Nephron progenitor cell (in vitro differentiated cells): ENCODE data around the gene PCDHGC3.
A peak's percentile ranks its signal among the peaks of the same experiment; 100 is the strongest.

Experiments
- DNase-seq: peaks from one replicate; pipeline ENCODE4 v3.0.0; 2021
- H3K27ac Mint-ChIP-seq: 2 replicates; pipeline ENCODE4 v1.8.0; 2021; ENCODE audit warnings: mild to moderate bottlenecking, moderate library complexity, mixed read lengths
- H3K27me3 Mint-ChIP-seq: 2 replicates; pipeline ENCODE4 v1.8.0; 2021; ENCODE audit warnings: mild to moderate bottlenecking, low read depth, mixed read lengths; ENCODE audit not compliant: poor library complexity
- H3K36me3 Mint-ChIP-seq: 2 replicates; pipeline ENCODE4 v1.8.0; 2021; ENCODE audit warnings: low read depth, mixed read lengths
- H3K4me1 Mint-ChIP-seq: 2 replicates; pipeline ENCODE4 v1.8.0; 2021; ENCODE audit warnings: mixed read lengths
- H3K4me3 Mint-ChIP-seq: 2 replicates; pipeline ENCODE4 v1.8.0; 2021; ENCODE audit warnings: mild to moderate bottlenecking, moderate library complexity, mixed read lengths
- H3K9me3 Mint-ChIP-seq: 2 replicates; pipeline ENCODE4 v1.8.0; 2021; ENCODE audit warnings: mild to moderate bottlenecking, moderate library complexity, mixed read lengths
- CTCF ChIP-seq: fragments of 200-600 bp; sonication (generic); IDR thresholded peaks from 2 replicates; pipeline ENCODE4 v1.5.0; 2021; ENCODE audit warnings: antibody characterized with exemption

Gene PCDHGC3

GRCh38 chr5:141518618-141519015 is 42.9 kb downstream of the PCDHGC3 start:
- Mint-ChIP-seq H3K27ac (peak overlapping the region; percentile 25), H3K27me3 (no peaks in the 10 kb centered on the region), H3K36me3 (peaks cover 74% of the 10 kb centered on the region), H3K9me3 (no peaks in the 10 kb centered on the region), H3K4me3 (no peak overlapping the region), H3K4me1 (peaks cover 96% of the 10 kb centered on the region)
- DNase-seq, result no peak
- no peak for TF ChIP-seq CTCF

GRCh38 chr5:141519605-141520565 is 44.1 kb downstream of the PCDHGC3 start:
- TF ChIP-seq CTCF, result no peak
- no peak overlapping the region for H3K4me3 Mint-ChIP-seq
- no peak overlapping the region for H3K27ac Mint-ChIP-seq
- H3K4me1 Mint-ChIP-seq, result peaks cover 96% of the 10 kb centered on the region
- peaks cover 3% of the 10 kb centered on the region for H3K27me3 Mint-ChIP-seq
- no peaks in the 10 kb centered on the region for H3K9me3 Mint-ChIP-seq
- DNase-seq, result no peak
- H3K36me3 Mint-ChIP-seq, result peaks cover 85% of the 10 kb centered on the region

GRCh38 chr5:141521244-141521781 is 45.5 kb downstream of the PCDHGC3 start:
- DNase-seq, result no peak
- no peaks in the 10 kb centered on the region for H3K9me3 Mint-ChIP-seq
- peak overlapping the region; percentile 96 for H3K27ac Mint-ChIP-seq
- H3K4me3 Mint-ChIP-seq, result peak overlapping the region; percentile 22
- no peak for TF ChIP-seq CTCF
- H3K4me1 Mint-ChIP-seq, result peaks cover 96% of the 10 kb centered on the region
- peaks cover 89% of the 10 kb centered on the region for H3K36me3 Mint-ChIP-seq
- peaks cover 3% of the 10 kb centered on the region for H3K27me3 Mint-ChIP-seq

GRCh38 chr5:141522301-141522700 is 46.5 kb downstream of the PCDHGC3 start:
- H3K27me3 Mint-ChIP-seq, result peaks cover 6% of the 10 kb centered on the region
- TF ChIP-seq CTCF, result no peak
- no peak for DNase-seq
- no peak overlapping the region for H3K4me3 Mint-ChIP-seq
- peak overlapping the region; percentile 96 for H3K27ac Mint-ChIP-seq
- peaks cover 89% of the 10 kb centered on the region for H3K36me3 Mint-ChIP-seq
- peaks cover 87% of the 10 kb centered on the region for H3K4me1 Mint-ChIP-seq
- H3K9me3 Mint-ChIP-seq, result no peaks in the 10 kb centered on the region

GRCh38 chr5:141523991-141524390 is 48.2 kb downstream of the PCDHGC3 start:
- Mint-ChIP-seq H3K27ac (peak overlapping the region; percentile 98), H3K27me3 (peaks cover 6% of the 10 kb centered on the region), H3K9me3 (no peaks in the 10 kb centered on the region), H3K4me3 (no peak overlapping the region), H3K36me3 (peaks cover 89% of the 10 kb centered on the region), H3K4me1 (peaks cover 70% of the 10 kb centered on the region)
- TF ChIP-seq CTCF, result no peak
- no peak for DNase-seq
